NAMALWA (cell line): ENCODE results near the gene RAD50.
"Not testable (repeated sequence)": the region's sequence is repeated elsewhere in the genome, so short reads cannot be mapped to it uniquely, and the experiment has no call there.

Experiments used
- DNase-seq: peaks from one replicate; pipeline ENCODE4 v3.0.0-alpha.2; 2015; ENCODE audit warnings: low spot score

RAD50 gene

GRCh38 chr5:132677191-132677590 is 120.4 kb downstream of the RAD50 start:
- DNase-seq: no peak

GRCh38 chr5:132677682-132678400 is 121.1 kb downstream of the RAD50 start:
- no peak for DNase-seq

GRCh38 chr5:132678735-132679134 is 122.0 kb downstream of the RAD50 start:
- no peak for DNase-seq

- DNase-seq: no peak
These were observed 122.4 kb downstream of the RAD50 start for GRCh38 chr5:132679166-132679565.

GRCh38 chr5:132679717-132680380 is 123.1 kb downstream of the RAD50 start:
- no peak for DNase-seq

- DNase-seq: no peak
These were observed 124.2 kb downstream of the RAD50 start for GRCh38 chr5:132680780-132681475.

GRCh38 chr5:132681476-132681831 is 124.7 kb downstream of the RAD50 start:
- peak; percentile 44 for DNase-seq

GRCh38 chr5:132681983-132682382 is 125.2 kb downstream of the RAD50 start:
- no peak for DNase-seq

GRCh38 chr5:132684491-132684890 is 127.7 kb downstream of the RAD50 start:
- DNase-seq: no peak

- DNase-seq: no peak
These were observed 128.3 kb downstream of the RAD50 start for GRCh38 chr5:132684922-132685720.

- no peak for DNase-seq
These were observed 129.4 kb downstream of the RAD50 start for GRCh38 chr5:132686193-132686592.

GRCh38 chr5:132687995-132688394 is 131.2 kb downstream of the RAD50 start:
- DNase-seq: no peak

GRCh38 chr5:132688536-132689339 is 132.0 kb downstream of the RAD50 start:
- DNase-seq: peak; percentile 39

- DNase-seq: no peak
These were observed 132.7 kb downstream of the RAD50 start for GRCh38 chr5:132689513-132689912.

- no peak for DNase-seq
These were observed 133.4 kb downstream of the RAD50 start for GRCh38 chr5:132690156-132690555.

GRCh38 chr5:132691755-132692631 is 135.2 kb downstream of the RAD50 start:
- DNase-seq: not testable (repeated sequence)

- no peak for DNase-seq
These were observed 135.8 kb downstream of the RAD50 start for GRCh38 chr5:132692632-132692967.
